SW480 (cell line): ENCODE results near the gene CDK9.
"Not testable (repeated sequence)": the region's sequence is repeated elsewhere in the genome, so short reads cannot be mapped to it uniquely, and the experiment has no call there.

ENCODE experiments used
- DNase-seq: peaks from one replicate; pipeline ENCODE4 v3.0.0-alpha.2; 2016; ENCODE audit warnings: low spot score

CDK9 gene

DNA sequence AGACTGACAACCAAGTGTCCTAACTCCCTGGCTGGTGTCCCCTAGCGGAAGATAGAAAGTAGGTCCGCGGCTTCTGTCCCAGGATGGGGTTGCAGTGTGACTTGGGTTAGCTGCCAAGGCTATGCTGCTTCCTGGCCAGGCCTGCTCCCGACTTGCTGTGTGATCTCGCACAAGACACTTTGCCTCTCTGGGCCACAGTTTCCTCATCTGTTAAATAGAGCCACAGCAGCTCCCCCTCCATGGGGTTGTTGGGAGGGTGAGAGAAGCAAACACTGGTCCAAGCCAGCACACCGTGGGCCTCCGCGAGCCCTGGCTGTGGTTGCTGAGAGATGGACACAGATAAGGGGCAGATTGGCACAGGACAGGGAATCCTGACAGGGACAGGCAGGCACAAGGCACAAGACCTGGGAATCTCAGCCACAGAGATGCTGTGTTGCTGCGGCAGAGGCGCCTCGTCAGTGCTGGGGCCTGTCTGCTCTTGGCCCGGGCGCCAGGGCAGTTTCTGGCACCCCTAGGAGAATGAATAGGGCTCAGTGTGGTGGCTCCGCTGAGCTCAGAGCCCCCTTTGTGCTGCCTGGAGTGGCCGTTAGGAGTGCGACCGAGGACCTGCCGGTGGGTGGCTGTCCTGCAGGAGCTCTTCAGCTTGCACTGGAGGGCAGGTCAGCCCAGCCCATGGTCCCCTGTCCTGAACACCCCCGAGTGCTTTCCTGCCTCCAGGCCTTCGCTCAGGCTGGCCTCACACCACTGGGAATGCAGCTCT lies 5.5 kb upstream of the CDK9 start:
- DNase-seq: no peak

GRCh38 chr9:127780909-127781308 lies 4.9 kb upstream of the CDK9 start:
- DNase-seq: not testable (repeated sequence)

GRCh38 chr9:127781806-127782205 lies 4.0 kb upstream of the CDK9 start:
- DNase-seq: no peak

GRCh38 chr9:127783111-127784008 lies 2.5 kb upstream of the CDK9 start:
- no peak for DNase-seq

- peak; percentile 73 for DNase-seq
These were observed 556 bp upstream of the CDK9 start for GRCh38 chr9:127785023-127785932.

GRCh38 chr9:127786773-127787104 lies 905 bp downstream of the CDK9 start:
- no peak for DNase-seq

GRCh38 chr9:127788337-127789011 lies 2.6 kb downstream of the CDK9 start:
- no peak for DNase-seq

GRCh38 chr9:127789179-127789578 lies 3.3 kb downstream of the CDK9 start:
- no peak for DNase-seq

GRCh38 chr9:127790094-127790855 lies 4.4 kb downstream of the CDK9 start:
- DNase-seq: no peak

DNA sequence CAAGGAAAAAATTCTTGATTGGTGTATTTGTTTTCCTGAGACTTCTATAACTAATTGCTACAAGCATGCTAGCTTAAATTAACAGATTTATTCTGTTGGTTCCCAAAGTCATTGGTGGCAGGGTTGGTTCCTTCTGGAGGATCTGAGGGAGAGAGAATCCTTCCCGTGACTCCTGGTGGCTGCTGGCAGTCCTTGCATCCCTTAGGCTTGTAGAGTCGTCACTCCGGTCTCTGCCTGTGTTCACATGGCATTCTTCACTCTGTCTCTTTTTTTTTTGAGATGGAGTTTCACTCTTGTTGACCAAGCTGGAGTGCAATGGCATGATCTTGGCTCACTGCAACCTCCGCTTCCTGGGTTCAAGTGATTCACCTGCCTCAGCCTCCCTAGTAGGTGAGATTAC lies 5.3 kb downstream of the CDK9 start:
- no peak for DNase-seq

GRCh38 chr9:127792417-127793031 lies 6.7 kb downstream of the CDK9 start:
- DNase-seq: no peak

DNA sequence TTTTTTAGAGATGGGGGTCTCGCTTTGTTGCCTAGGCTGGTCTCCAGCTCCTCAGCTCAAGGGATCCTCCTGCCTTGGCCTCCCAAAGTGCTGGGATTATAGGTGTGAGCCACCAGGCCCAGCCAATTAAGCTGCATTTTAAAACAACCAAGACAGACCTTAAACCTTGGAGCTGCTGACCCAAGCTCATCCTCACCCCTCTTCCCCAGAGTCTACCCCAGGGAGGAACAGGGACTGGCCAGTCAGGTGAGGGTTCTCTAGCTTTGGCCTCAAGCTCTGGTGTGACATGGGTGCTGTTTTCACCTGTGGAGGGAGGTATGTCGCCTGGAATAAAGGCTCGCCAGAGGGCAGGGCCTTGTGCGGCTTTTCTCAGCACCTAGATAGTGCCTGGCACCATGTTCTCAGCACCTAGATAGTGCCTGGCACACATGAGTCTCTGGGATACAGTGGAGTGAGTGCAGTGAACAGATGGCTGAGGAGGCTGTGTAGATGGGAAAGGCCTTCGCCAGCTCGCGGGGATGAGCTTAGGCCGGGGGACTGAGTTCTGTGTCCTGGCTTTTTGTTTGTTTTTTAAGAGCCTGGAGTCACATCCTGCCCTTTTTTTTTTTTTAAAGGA lies 7.4 kb downstream of the CDK9 start:
- DNase-seq: no peak

- no peak for DNase-seq
These were observed 8.4 kb downstream of the CDK9 start for GRCh38 chr9:127794001-127794791.

GRCh38 chr9:127796225-127796813 lies 10.5 kb downstream of the CDK9 start:
- peak; percentile 41 for DNase-seq

DNA sequence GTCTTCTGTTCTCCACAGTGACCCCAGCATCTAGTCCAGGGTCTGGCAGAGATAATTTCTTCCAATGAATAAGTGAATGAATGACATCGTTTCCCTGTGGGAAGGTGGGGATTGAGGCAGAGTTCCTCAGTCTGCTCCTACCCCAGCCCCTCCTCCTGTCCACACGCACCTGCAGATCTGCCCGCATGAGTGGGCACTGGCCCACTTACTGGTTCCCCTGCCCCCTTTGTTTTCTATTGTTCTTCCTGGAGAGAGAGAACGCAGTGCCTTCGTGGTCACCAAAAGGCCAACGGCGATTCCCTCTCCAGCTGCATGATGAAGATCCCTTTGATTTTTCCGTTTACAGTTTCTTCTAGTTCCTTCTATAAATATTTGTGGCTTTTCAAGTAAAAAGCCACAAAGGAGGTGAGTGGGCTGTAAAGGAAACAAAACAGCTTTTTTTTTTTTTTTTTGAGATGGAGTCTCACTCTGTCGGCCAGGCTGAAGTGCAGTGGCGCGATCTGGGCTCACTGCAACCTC lies 11.1 kb downstream of the CDK9 start:
- DNase-seq: peak; percentile 49

DNA sequence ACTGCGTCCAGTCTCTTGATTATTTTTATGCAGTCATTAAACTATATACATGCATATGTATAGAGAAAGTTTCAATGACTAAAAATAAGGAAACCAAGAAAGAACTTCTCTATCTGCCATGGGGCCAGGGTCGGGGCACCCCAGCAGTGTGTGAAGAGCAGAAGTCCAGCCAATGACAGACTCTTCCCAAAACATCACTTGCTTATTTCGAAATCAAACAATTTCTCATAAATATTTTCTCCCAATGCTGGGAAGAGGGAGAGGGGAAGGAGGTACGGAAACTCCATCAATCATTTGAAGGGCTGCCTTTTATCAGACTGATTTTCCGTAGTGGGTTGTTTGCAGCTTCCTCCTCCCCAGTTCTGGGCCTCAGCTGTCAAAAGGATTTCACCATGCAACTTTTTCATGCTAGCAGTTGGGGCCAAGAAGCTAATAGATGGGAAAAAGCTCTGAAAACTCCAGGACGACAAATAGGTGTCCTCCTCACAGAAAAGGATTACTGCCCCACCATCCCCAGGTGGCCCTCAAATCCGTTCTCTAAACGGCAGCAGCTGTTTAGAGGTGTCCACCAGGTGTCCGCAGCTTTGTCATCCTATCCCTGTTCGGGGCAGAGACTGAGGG lies 16.2 kb downstream of the CDK9 start:
- peak; percentile 74 for DNase-seq

DNA sequence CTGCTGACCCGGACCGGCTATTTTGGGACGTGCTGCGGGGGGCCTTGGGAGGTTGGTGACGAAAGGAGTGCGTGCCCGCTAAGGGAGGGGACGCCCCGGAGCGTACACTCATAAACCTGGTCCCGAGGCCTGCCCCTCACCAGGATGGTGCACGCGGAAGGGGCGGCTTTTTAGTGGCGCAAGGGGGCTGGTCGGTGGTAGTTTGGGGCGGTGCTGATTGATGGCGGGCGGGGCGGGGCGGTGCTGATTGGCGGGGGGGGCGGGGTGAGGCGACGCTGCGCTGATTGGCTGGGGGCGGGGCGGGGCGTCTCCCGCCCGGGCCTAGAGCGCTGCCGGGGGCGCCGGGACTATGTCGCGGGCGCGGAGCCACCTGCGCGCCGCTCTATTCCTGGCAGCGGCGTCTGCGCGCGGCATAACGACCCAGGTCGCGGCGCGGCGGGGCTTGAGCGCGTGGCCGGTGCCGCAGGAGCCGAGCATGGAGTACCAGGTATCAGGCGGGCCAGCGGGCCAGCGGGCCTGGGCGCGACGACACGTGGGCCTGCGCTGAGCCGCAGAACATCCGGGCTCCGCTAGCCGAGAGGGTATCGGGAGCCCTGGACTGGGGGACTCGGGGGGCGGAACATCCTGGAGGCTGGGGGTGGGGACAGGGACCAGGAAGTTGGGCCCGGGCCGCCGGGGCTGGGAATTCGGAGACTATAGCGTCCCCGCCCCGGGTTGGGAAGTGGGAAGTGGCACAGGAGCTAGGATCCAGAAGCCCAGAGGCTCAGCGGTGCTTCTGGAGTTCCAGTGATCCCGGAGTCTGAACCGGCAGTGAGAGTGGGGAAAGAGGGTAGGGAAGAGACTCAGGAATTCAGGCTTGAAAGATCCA lies 17.0 kb downstream of the CDK9 start, which contains the start of gene FPGS:
Gene FPGS, plus strand, starts transcription at position 307 of the 868 bp plus-strand sequence. Its CDS starts 43 bp downstream, at position 350.
- DNase-seq: peak; percentile 86
